Panc1 (cell line): ENCODE results near the gene PRCD. TPM values are rescaled to one million over a fixed set of nuclear protein-coding genes. Genes with fewer than 3 reads are reported as not detected.

Source experiments
- ATAC-seq: fragments of 200-7000 bp; cut with Tn5 transposase; 2 replicates; pipeline ENCODE4 v1.9.1; 2020; ENCODE audit warnings: mild to moderate bottlenecking, moderate library complexity
- BruUV-seq: library from RNA; stranded (reverse); fragments of 400-500 nt; replicated peaks from 2 replicates; lab custom pipeline; 2021; lab: Mats Ljungman, UMichigan
- CTCF ChIA-PET: fragments of 300-600 bp; sonication (Branson Sonifier 250); formaldehyde crosslinking; loops from one replicate; lab custom pipeline; 2022; ENCODE audit warnings: antibody characterized with exemption; lab: Charles Lee
- POLR2A ChIA-PET: fragments of 300-600 bp; sonication (Branson Sonifier 250); formaldehyde crosslinking; loops from one replicate; lab custom pipeline; 2022; ENCODE audit warnings: antibody characterized with exemption; lab: Charles Lee
- DNase-seq: peaks from one replicate; pipeline ENCODE4 v3.0.0-alpha.2; 2010; ENCODE audit warnings: low read depth, low spot score
- H3K27ac ChIP-seq: 2 replicates; pipeline ENCODE4 v1.5.1; 2011; ENCODE audit warnings: mild to moderate bottlenecking, low read length, inconsistent platforms
- H3K27me3 ChIP-seq: fragments of 200-500 bp; sonication (Bioruptor generic); 2 replicates; pipeline ENCODE4 v1.6.0; 2014; ENCODE audit warnings: low read length, inconsistent platforms; ENCODE audit not compliant: control insufficient read depth, insufficient read depth
- H3K36me3 ChIP-seq: fragments of 200-500 bp; sonication (Bioruptor generic); 2 replicates; pipeline ENCODE4 v1.5.1; 2014; ENCODE audit warnings: inconsistent platforms, mild to moderate bottlenecking, low read length, moderate library complexity; ENCODE audit not compliant: control insufficient read depth, insufficient read depth
- H3K4me1 ChIP-seq: 2 replicates; pipeline ENCODE4 v1.5.1; 2011; ENCODE audit warnings: inconsistent platforms, mild to moderate bottlenecking, low read length, moderate library complexity; ENCODE audit not compliant: control insufficient read depth, insufficient read depth
- H3K4me3 ChIP-seq, 2 experiments: 2 replicates each; pipeline ENCODE4 v1.5.1; 2011 to 2012; ENCODE audit warnings: low read depth in 2 of 2, low read length in 2 of 2, mild to moderate bottlenecking in 2 of 2, inconsistent platforms in 1 of 2, moderate library complexity in 1 of 2
- H3K9me3 ChIP-seq: fragments of 200-500 bp; sonication (Bioruptor generic); 2 replicates; pipeline ENCODE4 v1.5.1; 2014; ENCODE audit warnings: low read depth, mild to moderate bottlenecking, inconsistent platforms, low read length, moderate library complexity; ENCODE audit not compliant: control insufficient read depth, insufficient read depth
- POLR2AphosphoS5 ChIP-seq: IDR thresholded peaks from 2 replicates; pipeline ENCODE4 v1.6.1; 2012; ENCODE audit warnings: mild to moderate bottlenecking, low read depth, low read length, moderate library complexity
- REST ChIP-seq, 2 experiments: IDR thresholded peaks; 2 replicates each; pipeline ENCODE4 v1.6.1; 2011 to 2012; ENCODE audit warnings: low read depth in 2 of 2, control low read depth in 1 of 2, low read length in 1 of 2, mild to moderate bottlenecking in 1 of 2, moderate library complexity in 1 of 2; ENCODE audit not compliant: insufficient read depth in 1 of 2
- SIN3A ChIP-seq: IDR thresholded peaks from 2 replicates; pipeline ENCODE4 v1.6.1; 2012; ENCODE audit warnings: low read depth, mild to moderate bottlenecking, low read length, moderate library complexity, borderline replicate concordance; ENCODE audit not compliant: insufficient read depth
- TCF7L2 ChIP-seq: IDR thresholded peaks from 2 replicates; pipeline ENCODE4 v1.6.1; 2011; ENCODE audit warnings: mild to moderate bottlenecking, low read depth, low read length, inconsistent platforms
- in situ Hi-C: cut with HindIII; loops from 2 replicates; pipeline ENCODE4 v1.10.0; 2016; ENCODE audit warnings: low sequenced_read_pairs, low pct_unique_long_range_greater_than_20kb
- intact Hi-C: fragments of 100-400 bp; cut with micrococcal nuclease; formaldehyde crosslinking; loops from one replicate; pipeline ENCODE4 v1.10.0; 2022; ENCODE audit not compliant: unreplicated experiment
- total RNA-seq: library from RNA; stranded (reverse); gene quantifications from one replicate; pipeline ENCODE4 v1.2.1, GENCODE V29; 2021; ENCODE audit not compliant: unreplicated experiment
- TF ChIP-seq, protein P1 (sequence below): fragments of 450-650 bp; IDR thresholded peaks from 2 replicates; pipeline ENCODE4 v1.5.1; 2017; ENCODE audit warnings: mild to moderate bottlenecking

PRCD gene
- total RNA-seq, 1 experiment from 2014 or later = 0.54 TPM

DNA sequence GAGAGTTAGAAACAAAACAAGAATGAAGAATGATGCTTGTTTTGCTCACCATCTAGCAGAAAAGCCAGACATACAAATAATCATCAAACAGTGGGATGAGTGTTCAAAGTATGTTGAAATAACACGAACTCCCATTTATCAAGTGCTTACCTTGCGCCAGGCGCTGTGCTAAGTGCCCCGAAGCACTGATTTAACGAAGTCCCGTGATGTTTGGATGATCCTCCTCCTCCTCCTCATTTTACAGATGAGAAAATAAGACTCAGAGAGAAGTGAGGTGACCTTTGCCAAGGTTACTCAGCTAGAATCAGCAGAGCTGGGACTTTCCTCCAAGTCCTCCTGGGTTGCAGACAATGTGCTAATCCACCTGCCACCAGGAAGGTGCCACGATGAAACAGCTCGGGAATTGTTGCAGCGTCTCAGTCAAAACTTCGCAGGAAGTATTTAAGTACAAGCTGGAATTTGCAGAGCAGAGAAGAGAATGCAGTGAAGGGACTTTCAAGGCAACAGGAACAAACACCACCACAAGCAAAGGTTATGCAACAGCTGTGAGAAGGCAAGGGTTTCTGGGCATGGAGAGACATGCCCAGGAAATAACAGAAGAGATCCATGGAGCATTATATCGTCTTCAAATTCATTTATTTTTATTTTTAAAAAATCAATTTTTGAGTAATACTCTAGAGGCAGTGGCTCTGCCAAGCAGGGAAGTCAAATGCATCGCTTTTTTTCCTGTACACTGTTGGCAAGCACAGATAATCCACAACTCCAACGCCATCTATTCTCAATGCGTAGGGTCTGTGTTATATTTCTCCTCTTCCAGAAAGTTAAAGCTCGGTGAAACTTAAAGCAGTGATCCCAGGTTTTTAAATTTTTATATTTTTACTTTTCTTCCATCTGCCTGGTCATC, 11.1 kb downstream of the PRCD start:
- DNase-seq = no peak
- Histone ChIP-seq H3K4me1 (peaks cover 43% of the 10 kb centered on the region), H3K27ac (0 out of 2 replicates have a peak overlapping the region, but pooled peaks have one; percentile 12), H3K36me3 (no peaks in the 10 kb centered on the region), H3K27me3 (no peaks in the 10 kb centered on the region), H3K9me3 (no peaks in the 10 kb centered on the region), H3K4me3 (no peak overlapping the region)
- ChIA-PET CTCF (interaction anchor here (0.9 kb wide), 1 partner anchor 28 kb away, joined by 3 read pairs; no protein-coding TSS in a partner anchor), POLR2A (interaction anchor here (0.5 to 0.7 kb wide), 2 partner anchors 181 to 253 kb away, joined by 6 to 7 read pairs; no protein-coding TSS in a partner anchor)
- BruUV-seq = no TSS peak
- no peak for ATAC-seq
- intact Hi-C loops = no loop called here
- TF ChIP-seq, protein P1, sequence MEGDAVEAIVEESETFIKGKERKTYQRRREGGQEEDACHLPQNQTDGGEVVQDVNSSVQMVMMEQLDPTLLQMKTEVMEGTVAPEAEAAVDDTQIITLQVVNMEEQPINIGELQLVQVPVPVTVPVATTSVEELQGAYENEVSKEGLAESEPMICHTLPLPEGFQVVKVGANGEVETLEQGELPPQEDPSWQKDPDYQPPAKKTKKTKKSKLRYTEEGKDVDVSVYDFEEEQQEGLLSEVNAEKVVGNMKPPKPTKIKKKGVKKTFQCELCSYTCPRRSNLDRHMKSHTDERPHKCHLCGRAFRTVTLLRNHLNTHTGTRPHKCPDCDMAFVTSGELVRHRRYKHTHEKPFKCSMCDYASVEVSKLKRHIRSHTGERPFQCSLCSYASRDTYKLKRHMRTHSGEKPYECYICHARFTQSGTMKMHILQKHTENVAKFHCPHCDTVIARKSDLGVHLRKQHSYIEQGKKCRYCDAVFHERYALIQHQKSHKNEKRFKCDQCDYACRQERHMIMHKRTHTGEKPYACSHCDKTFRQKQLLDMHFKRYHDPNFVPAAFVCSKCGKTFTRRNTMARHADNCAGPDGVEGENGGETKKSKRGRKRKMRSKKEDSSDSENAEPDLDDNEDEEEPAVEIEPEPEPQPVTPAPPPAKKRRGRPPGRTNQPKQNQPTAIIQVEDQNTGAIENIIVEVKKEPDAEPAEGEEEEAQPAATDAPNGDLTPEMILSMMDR = no peak
- TF ChIP-seq REST (IDR thresholded peaks at IDR 0.05; ENCODE audit: insufficient read depth in 1 of 2, low read depth in 2 of 2, low read length in 1 of 2) (no peak), TCF7L2 (no peak), SIN3A (no peak), POLR2AphosphoS5 (no peak)
- in situ Hi-C loops = no loop called here

DNA sequence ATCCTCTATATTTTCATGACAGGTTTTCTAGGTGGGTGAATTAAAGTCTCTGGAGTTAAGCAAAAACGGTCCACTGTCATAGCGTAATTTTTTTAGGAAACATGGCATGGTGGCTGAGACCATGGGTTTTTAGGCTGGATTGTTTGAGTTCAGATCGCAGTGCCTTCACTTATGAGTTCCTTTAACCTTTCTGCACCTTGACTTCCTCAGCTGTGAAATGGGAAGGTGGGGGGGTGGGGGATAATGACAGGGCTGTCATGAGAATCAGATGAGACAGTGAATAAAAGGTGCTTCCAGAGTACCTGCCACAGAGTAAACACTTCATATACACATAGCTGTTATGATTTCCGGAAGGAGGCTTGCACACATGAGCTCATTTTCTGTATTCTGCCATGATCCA, 11.8 kb downstream of the PRCD start:
- Histone ChIP-seq H3K36me3 (no peaks in the 10 kb centered on the region), H3K4me3 (no peak overlapping the region), H3K27me3 (no peaks in the 10 kb centered on the region), H3K27ac (no peak overlapping the region), H3K9me3 (no peaks in the 10 kb centered on the region), H3K4me1 (peaks cover 43% of the 10 kb centered on the region)
- ChIA-PET CTCF (interaction anchor here (0.5 to 0.9 kb wide), 2 partner anchors 29 to 30 kb away, joined by 3 to 4 read pairs; no protein-coding TSS in a partner anchor), POLR2A (no interaction called here)
- BruUV-seq = no TSS peak
- intact Hi-C loops (no loop called here), in situ Hi-C loops (no loop called here)
- no peak for DNase-seq
- no peak for TF ChIP-seq TCF7L2
- TF ChIP-seq, protein P1 = no peak
- no peak for TF ChIP-seq REST (IDR thresholded peaks at IDR 0.05; ENCODE audit: insufficient read depth in 1 of 2, low read depth in 2 of 2, low read length in 1 of 2)
- no peak for TF ChIP-seq SIN3A
- TF ChIP-seq POLR2AphosphoS5 = no peak
- ATAC-seq = no peak
